ENCODE measurements around the gene FARS2. TPM values are rescaled to one million over a fixed set of nuclear protein-coding genes. Genes with fewer than 3 reads are reported as not detected.

FARS2 gene
- total and polyA plus RNA-seq, 2 experiments from 2014 or later: 9.9 to 15.4 TPM

GRCh38 chr6:5424726-5425125 is 163.4 kb downstream of the FARS2 start:
- no peaks in the 10 kb centered on the region for H3K4me1 ChIP-seq (ENCODE audit: insufficient read depth)
- no peaks in the 10 kb centered on the region for H3K36me3 ChIP-seq (replicated peaks; ENCODE audit: insufficient read depth, low read depth)
- no peaks in the 10 kb centered on the region for H3K9me3 ChIP-seq (ENCODE audit: low read depth)
- no peaks in the 10 kb centered on the region for H3K27me3 ChIP-seq
- no peak overlapping the region for H2AFZ ChIP-seq
- DNase-seq (ENCODE audit: low spot score): no peak
- no peak overlapping the region for H3K4me3 ChIP-seq
- no peaks in the 10 kb centered on the region for H3K79me2 ChIP-seq
- H4K20me1 ChIP-seq (ENCODE audit: insufficient read depth, poor library complexity, severe bottlenecking): no peaks in the 10 kb centered on the region
- 97% methylated on average over 6 of the region's 6 CpGs for WGBS (ENCODE audit: low lambda C conversion rate, missing lambda C conversion rate)
- H3K9me2 ChIP-seq (replicated peaks; ENCODE audit: insufficient read depth): no peaks in the 10 kb centered on the region
- TF ChIP-seq CTCF (IDR thresholded peaks at IDR 0.05; ENCODE audit: poor library complexity): no peak
- TF ChIP-seq EZH2 (IDR thresholded peaks at IDR 0.05; ENCODE audit: borderline replicate concordance): no peak
- TF ChIP-seq EZH2phosphoT487 (IDR thresholded peaks at IDR 0.05; ENCODE audit: low read depth, severe bottlenecking, unreplicated experiment): no peak
- H3K27ac ChIP-seq: no peak overlapping the region
- H3K4me2 ChIP-seq: no peak overlapping the region

GRCh38 chr6:5425267-5425666 is 164.0 kb downstream of the FARS2 start:
- WGBS (ENCODE audit: low lambda C conversion rate, missing lambda C conversion rate): 69% methylated on average over 7 of the region's 7 CpGs
- no peak overlapping the region for H2AFZ ChIP-seq
- H3K4me3 ChIP-seq: no peak overlapping the region
- H4K20me1 ChIP-seq (ENCODE audit: insufficient read depth, poor library complexity, severe bottlenecking): no peaks in the 10 kb centered on the region
- DNase-seq (ENCODE audit: low spot score): no peak
- no peak overlapping the region for H3K4me2 ChIP-seq
- no peaks in the 10 kb centered on the region for H3K4me1 ChIP-seq (ENCODE audit: insufficient read depth)
- no peaks in the 10 kb centered on the region for H3K27me3 ChIP-seq
- H3K79me2 ChIP-seq: no peaks in the 10 kb centered on the region
- no peaks in the 10 kb centered on the region for H3K9me3 ChIP-seq (ENCODE audit: low read depth)
- H3K36me3 ChIP-seq (replicated peaks; ENCODE audit: insufficient read depth, low read depth): no peaks in the 10 kb centered on the region
- no peaks in the 10 kb centered on the region for H3K9me2 ChIP-seq (replicated peaks; ENCODE audit: insufficient read depth)
- no peak overlapping the region for H3K27ac ChIP-seq
- no peak for TF ChIP-seq EZH2phosphoT487 (IDR thresholded peaks at IDR 0.05; ENCODE audit: low read depth, severe bottlenecking, unreplicated experiment)
- no peak for TF ChIP-seq CTCF (IDR thresholded peaks at IDR 0.05; ENCODE audit: poor library complexity)
- no peak for TF ChIP-seq EZH2 (IDR thresholded peaks at IDR 0.05; ENCODE audit: borderline replicate concordance)

- no peak overlapping the region for H3K4me2 ChIP-seq
- H3K27me3 ChIP-seq: no peaks in the 10 kb centered on the region
- no peak for DNase-seq (ENCODE audit: low spot score)
- H3K27ac ChIP-seq: no peak overlapping the region
- 76% methylated on average over 4 of the region's 4 CpGs for WGBS (ENCODE audit: low lambda C conversion rate, missing lambda C conversion rate)
- no peak overlapping the region for H2AFZ ChIP-seq
- no peaks in the 10 kb centered on the region for H3K79me2 ChIP-seq
- no peaks in the 10 kb centered on the region for H3K4me1 ChIP-seq (ENCODE audit: insufficient read depth)
- H3K4me3 ChIP-seq: no peak overlapping the region
- H3K36me3 ChIP-seq (replicated peaks; ENCODE audit: insufficient read depth, low read depth): no peaks in the 10 kb centered on the region
- no peak for TF ChIP-seq EZH2 (IDR thresholded peaks at IDR 0.05; ENCODE audit: borderline replicate concordance)
- no peak for TF ChIP-seq EZH2phosphoT487 (IDR thresholded peaks at IDR 0.05; ENCODE audit: low read depth, severe bottlenecking, unreplicated experiment)
- no peak for TF ChIP-seq CTCF (IDR thresholded peaks at IDR 0.05; ENCODE audit: poor library complexity)
- no peaks in the 10 kb centered on the region for H3K9me3 ChIP-seq (ENCODE audit: low read depth)
- no peaks in the 10 kb centered on the region for H4K20me1 ChIP-seq (ENCODE audit: insufficient read depth, poor library complexity, severe bottlenecking)
- no peaks in the 10 kb centered on the region for H3K9me2 ChIP-seq (replicated peaks; ENCODE audit: insufficient read depth)
Measured at GRCh38 chr6:5425797-5426196, 164.5 kb downstream of the FARS2 start.

GRCh38 chr6:5427586-5427985 is 166.3 kb downstream of the FARS2 start:
- TF ChIP-seq CTCF (IDR thresholded peaks at IDR 0.05; ENCODE audit: poor library complexity) (no peak), EZH2phosphoT487 (IDR thresholded peaks at IDR 0.05; ENCODE audit: low read depth, severe bottlenecking, unreplicated experiment) (no peak), EZH2 (IDR thresholded peaks at IDR 0.05; ENCODE audit: borderline replicate concordance) (no peak)
- Histone ChIP-seq H4K20me1 (ENCODE audit: insufficient read depth, poor library complexity, severe bottlenecking) (no peaks in the 10 kb centered on the region), H3K4me1 (ENCODE audit: insufficient read depth) (no peaks in the 10 kb centered on the region), H3K27ac (no peak overlapping the region), H3K4me3 (no peak overlapping the region), H3K9me2 (replicated peaks; ENCODE audit: insufficient read depth) (no peaks in the 10 kb centered on the region), H3K9me3 (ENCODE audit: low read depth) (no peaks in the 10 kb centered on the region), H2AFZ (no peak overlapping the region), H3K4me2 (no peak overlapping the region), H3K36me3 (replicated peaks; ENCODE audit: insufficient read depth, low read depth) (no peaks in the 10 kb centered on the region), H3K27me3 (no peaks in the 10 kb centered on the region), H3K79me2 (no peaks in the 10 kb centered on the region)
- WGBS (ENCODE audit: low lambda C conversion rate, missing lambda C conversion rate): 66% methylated on average over 5 of the region's 5 CpGs
- no peak for DNase-seq (ENCODE audit: low spot score)

All from hepatocyte (in vitro differentiated cells).